ENCODE data around the gene OPCML. TPM values are rescaled to one million over a fixed set of nuclear protein-coding genes. Genes with fewer than 3 reads are reported as not detected.

The OPCML gene
- total RNA-seq, 1 donor from 2014 or later: 0.61 TPM

- H3K4me3 Mint-ChIP-seq (ENCODE audit: unreplicated experiment): no peak overlapping the region
- H3K36me3 Mint-ChIP-seq (ENCODE audit: unreplicated experiment): no peaks in the 10 kb centered on the region
- H3K9me3 Mint-ChIP-seq (ENCODE audit: unreplicated experiment): no peaks in the 10 kb centered on the region
- H3K27me3 Mint-ChIP-seq (ENCODE audit: unreplicated experiment): no peaks in the 10 kb centered on the region
- DNase-seq: no peak
- no peaks in the 10 kb centered on the region for H3K4me1 Mint-ChIP-seq (ENCODE audit: low read depth, unreplicated experiment)
- H3K27ac Mint-ChIP-seq (ENCODE audit: unreplicated experiment): no peak overlapping the region
- no peak for TF ChIP-seq CTCF (IDR thresholded peaks at IDR 0.05; ENCODE audit: partially characterized antibody, unreplicated experiment)
Measured at GRCh38 chr11:132472411-132473172, 1059.7 kb downstream of the OPCML start.

- no peaks in the 10 kb centered on the region for H3K9me3 Mint-ChIP-seq (ENCODE audit: unreplicated experiment)
- H3K27me3 Mint-ChIP-seq (ENCODE audit: unreplicated experiment): no peaks in the 10 kb centered on the region
- H3K4me1 Mint-ChIP-seq (ENCODE audit: low read depth, unreplicated experiment): no peaks in the 10 kb centered on the region
- H3K27ac Mint-ChIP-seq (ENCODE audit: unreplicated experiment): no peak overlapping the region
- no peaks in the 10 kb centered on the region for H3K36me3 Mint-ChIP-seq (ENCODE audit: unreplicated experiment)
- no peak overlapping the region for H3K4me3 Mint-ChIP-seq (ENCODE audit: unreplicated experiment)
- DNase-seq: no peak
- no peak for TF ChIP-seq CTCF (IDR thresholded peaks at IDR 0.05; ENCODE audit: partially characterized antibody, unreplicated experiment)
Measured at GRCh38 chr11:132471466-132471865, 1060.8 kb downstream of the OPCML start.

GRCh38 chr11:132466983-132467382, 1065.3 kb downstream of the OPCML start:
- H3K9me3 Mint-ChIP-seq (ENCODE audit: unreplicated experiment): no peaks in the 10 kb centered on the region
- no peaks in the 10 kb centered on the region for H3K36me3 Mint-ChIP-seq (ENCODE audit: unreplicated experiment)
- peaks cover 2% of the 10 kb centered on the region for H3K27me3 Mint-ChIP-seq (ENCODE audit: unreplicated experiment)
- no peak overlapping the region for H3K27ac Mint-ChIP-seq (ENCODE audit: unreplicated experiment)
- no peak for DNase-seq
- TF ChIP-seq CTCF (IDR thresholded peaks at IDR 0.05; ENCODE audit: partially characterized antibody, unreplicated experiment): no peak
- no peaks in the 10 kb centered on the region for H3K4me1 Mint-ChIP-seq (ENCODE audit: low read depth, unreplicated experiment)
- H3K4me3 Mint-ChIP-seq (ENCODE audit: unreplicated experiment): no peak overlapping the region

- TF ChIP-seq CTCF (IDR thresholded peaks at IDR 0.05; ENCODE audit: partially characterized antibody, unreplicated experiment): no peak
- Mint-ChIP-seq H3K27me3 (ENCODE audit: unreplicated experiment) (peaks cover 2% of the 10 kb centered on the region), H3K9me3 (ENCODE audit: unreplicated experiment) (no peaks in the 10 kb centered on the region), H3K27ac (ENCODE audit: unreplicated experiment) (no peak overlapping the region), H3K4me1 (ENCODE audit: low read depth, unreplicated experiment) (no peaks in the 10 kb centered on the region), H3K4me3 (ENCODE audit: unreplicated experiment) (no peak overlapping the region), H3K36me3 (ENCODE audit: unreplicated experiment) (no peaks in the 10 kb centered on the region)
- DNase-seq: no peak
Measured at GRCh38 chr11:132464939-132465338, 1067.4 kb downstream of the OPCML start.

- peaks cover 2% of the 10 kb centered on the region for H3K27me3 Mint-ChIP-seq (ENCODE audit: unreplicated experiment)
- no peaks in the 10 kb centered on the region for H3K4me1 Mint-ChIP-seq (ENCODE audit: low read depth, unreplicated experiment)
- DNase-seq: no peak
- H3K27ac Mint-ChIP-seq (ENCODE audit: unreplicated experiment): no peak overlapping the region
- no peaks in the 10 kb centered on the region for H3K9me3 Mint-ChIP-seq (ENCODE audit: unreplicated experiment)
- H3K36me3 Mint-ChIP-seq (ENCODE audit: unreplicated experiment): no peaks in the 10 kb centered on the region
- no peak for TF ChIP-seq CTCF (IDR thresholded peaks at IDR 0.05; ENCODE audit: partially characterized antibody, unreplicated experiment)
- no peak overlapping the region for H3K4me3 Mint-ChIP-seq (ENCODE audit: unreplicated experiment)
Measured at GRCh38 chr11:132464003-132464342, 1068.3 kb downstream of the OPCML start.
